GM23248 (cell line): Measurements from ENCODE around the gene CGNL1. TPM values are rescaled to one million over a fixed set of nuclear protein-coding genes. Genes with fewer than 3 reads are reported as not detected.

ENCODE experiments used
- DNase-seq: peaks from one replicate; pipeline ENCODE4 v3.0.0-alpha.2; 2015
- H2AFZ ChIP-seq: fragments of 200-600 bp; sonication (generic); 2 replicates; pipeline ENCODE4 v1.6.1; 2016; ENCODE audit warnings: antibody characterized with exemption
- H3F3A ChIP-seq: fragments of 200-600 bp; sonication (generic); 2 replicates; pipeline ENCODE4 v1.6.1; 2016; ENCODE audit warnings: mild to moderate bottlenecking, antibody characterized with exemption, mixed run types; ENCODE audit not compliant: insufficient read depth
- H3K27ac ChIP-seq: fragments of 200-600 bp; sonication (generic); 2 replicates; pipeline ENCODE4 v1.5.1; 2016; ENCODE audit warnings: mild to moderate bottlenecking
- H3K27me3 ChIP-seq: fragments of 200-600 bp; sonication (generic); replicated peaks from 2 replicates; pipeline ENCODE4 v1.6.1; 2016; ENCODE audit warnings: mild to moderate bottlenecking; ENCODE audit not compliant: insufficient read depth
- H3K36me3 ChIP-seq: fragments of 200-600 bp; sonication (generic); 2 replicates; pipeline ENCODE4 v1.6.1; 2016; ENCODE audit warnings: low read depth, mild to moderate bottlenecking
- H3K4me1 ChIP-seq: fragments of 200-600 bp; sonication (generic); 2 replicates; pipeline ENCODE4 v1.6.1; 2016; ENCODE audit warnings: mild to moderate bottlenecking; ENCODE audit not compliant: insufficient read depth
- H3K4me2 ChIP-seq: fragments of 200-600 bp; sonication (generic); one replicate; pipeline ENCODE4 v1.6.1; 2016; ENCODE audit warnings: mild to moderate bottlenecking; ENCODE audit not compliant: unreplicated experiment
- H3K4me3 ChIP-seq: fragments of 200-600 bp; sonication (generic); 2 replicates; pipeline ENCODE4 v1.5.1; 2016; ENCODE audit warnings: mild to moderate bottlenecking
- H3K79me2 ChIP-seq: fragments of 200-600 bp; sonication (generic); 2 replicates; pipeline ENCODE4 v1.6.1; 2016; ENCODE audit warnings: mild to moderate bottlenecking; ENCODE audit not compliant: insufficient read depth
- H3K9ac ChIP-seq: fragments of 200-600 bp; sonication (generic); 2 replicates; pipeline ENCODE4 v1.6.1; 2016; ENCODE audit warnings: mild to moderate bottlenecking
- H3K9me2 ChIP-seq: fragments of 200-600 bp; sonication (generic); 2 replicates; pipeline ENCODE4 v1.6.1; 2016; ENCODE audit warnings: mixed run types, mild to moderate bottlenecking, moderate library complexity; ENCODE audit not compliant: insufficient read depth
- H3K9me3 ChIP-seq: fragments of 200-600 bp; sonication (generic); one replicate; pipeline ENCODE4 v1.6.1; 2017; ENCODE audit warnings: low read depth
- H4K20me1 ChIP-seq: fragments of 200-600 bp; sonication (generic); 2 replicates; pipeline ENCODE4 v1.6.0; 2016; ENCODE audit not compliant: insufficient read depth
- EZH2 ChIP-seq: fragments of 200-600 bp; sonication (generic); IDR thresholded peaks from 2 replicates; pipeline ENCODE4 v1.6.1; 2018; ENCODE audit warnings: antibody characterized with exemption, mild to moderate bottlenecking; ENCODE audit not compliant: insufficient read depth, poor library complexity, severe bottlenecking
- EZH2phosphoT487 ChIP-seq: fragments of 200-600 bp; sonication (generic); IDR thresholded peaks from 2 replicates; pipeline ENCODE4 v1.6.1; 2018; ENCODE audit warnings: antibody characterized with exemption, moderate library complexity, mild to moderate bottlenecking, low read depth; ENCODE audit not compliant: insufficient read depth
- WGBS, 2 experiments: methylation state at CpG; one replicate each; pipeline ENCODE4 v1.1.6; 2015 to 2017; ENCODE audit warnings: low lambda C conversion rate in 2 of 2, low coverage in 1 of 2; ENCODE audit errors: missing lambda C conversion rate in 2 of 2; 5-methylcytosine and 5-hydroxymethylcytosine counted together
- in situ Hi-C: fragments of 300-500 bp; cut with MboI; formaldehyde crosslinking; loops from 2 replicates; pipeline ENCODE4 v1.15.0; 2020
- polyA plus RNA-seq: library from polyadenylated mRNA; unstranded; fragments of >200 nt; fragmentation: Nextera tagmentation; extraction: Ambion mirVana; gene quantifications from 2 replicates; pipeline ENCODE4 v1.2.1, GENCODE V29; 2016
- total RNA-seq: library from RNA; depleted of rRNA; stranded (reverse); fragments of >200 nt; shearing (Covaris generic); gene quantifications from 2 replicates; pipeline ENCODE4 v1.2.3, GENCODE V29; 2014

Gene CGNL1
- total and polyA plus RNA-seq, 2 experiments from 2014 or later = 0.11 TPM

DNA sequence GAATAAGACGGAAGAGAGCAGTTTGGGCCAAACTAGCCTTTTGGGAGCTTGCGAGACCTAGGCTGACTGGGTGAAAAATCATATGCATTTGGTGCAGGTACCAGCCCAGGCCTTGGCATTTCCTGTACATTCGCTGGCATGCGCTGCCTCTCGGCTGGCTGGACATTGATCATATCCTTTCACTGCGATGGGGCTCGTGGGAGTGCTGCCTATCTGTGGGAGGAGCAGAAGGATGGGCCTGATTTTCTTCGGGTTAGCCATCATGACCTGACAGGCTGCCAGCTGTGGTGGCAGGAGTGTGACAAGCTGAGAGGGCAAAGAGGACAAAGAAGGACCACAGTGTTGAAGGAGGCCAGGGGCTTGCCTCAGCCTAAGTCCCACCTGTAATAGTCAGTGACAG lies 14.3 kb downstream of the CGNL1 start:
- no peaks in the 10 kb centered on the region for H4K20me1 ChIP-seq
- no peak overlapping the region for H3K4me2 ChIP-seq
- H2AFZ ChIP-seq = no peak overlapping the region
- no peak overlapping the region for H3K27ac ChIP-seq
- no peak overlapping the region for H3K9ac ChIP-seq
- H3K4me3 ChIP-seq = no peak overlapping the region
- in situ Hi-C loops = no loop called here
- H3K27me3 ChIP-seq = peaks cover 11% of the 10 kb centered on the region
- H3K4me1 ChIP-seq = peaks cover 11% of the 10 kb centered on the region
- DNase-seq = no peak
- H3K36me3 ChIP-seq = no peaks in the 10 kb centered on the region
- no peaks in the 10 kb centered on the region for H3K9me3 ChIP-seq
- no peak for TF ChIP-seq EZH2phosphoT487
- no peak for TF ChIP-seq EZH2
- peaks cover 12% of the 10 kb centered on the region for H3F3A ChIP-seq
- WGBS, 2 experiments = 88 to 91% methylated on average over 8 of the region's 8 CpGs
- no peaks in the 10 kb centered on the region for H3K79me2 ChIP-seq
- H3K9me2 ChIP-seq = no peaks in the 10 kb centered on the region

GRCh38 chr15:57391537-57391936 lies 15.2 kb downstream of the CGNL1 start:
- Histone ChIP-seq H3K79me2 (no peaks in the 10 kb centered on the region), H3F3A (peaks cover 17% of the 10 kb centered on the region), H3K9me2 (no peaks in the 10 kb centered on the region), H2AFZ (no peak overlapping the region), H3K36me3 (no peaks in the 10 kb centered on the region), H3K27me3 (peaks cover 11% of the 10 kb centered on the region), H3K4me3 (no peak overlapping the region), H3K27ac (no peak overlapping the region), H3K4me1 (peaks cover 14% of the 10 kb centered on the region), H4K20me1 (no peaks in the 10 kb centered on the region), H3K4me2 (no peak overlapping the region), H3K9ac (no peak overlapping the region), H3K9me3 (no peaks in the 10 kb centered on the region)
- DNase-seq = no peak
- TF ChIP-seq EZH2phosphoT487 (no peak), EZH2 (no peak)
- in situ Hi-C loops = no loop called here
- 90 to 95% methylated on average over 2 of the region's 2 CpGs for WGBS, 2 experiments

DNA sequence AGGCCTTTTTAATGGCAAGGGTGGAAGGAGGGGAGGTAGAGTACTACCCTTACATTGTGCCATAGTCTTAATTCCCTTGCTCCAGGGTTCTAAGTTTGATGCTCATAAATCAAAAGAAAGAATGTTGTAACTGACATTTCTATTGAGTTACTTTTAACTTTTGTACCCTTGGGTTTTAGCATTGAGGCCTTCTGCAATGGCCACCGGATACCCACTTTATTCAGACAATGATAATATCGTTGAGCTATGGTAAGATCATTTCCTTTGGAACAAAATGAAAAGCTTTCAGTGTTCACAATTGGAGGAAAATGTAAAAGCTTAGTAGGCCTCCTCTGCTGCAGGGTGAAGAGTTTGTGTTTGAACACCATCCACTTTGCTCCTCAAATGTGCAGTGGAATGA lies 16.8 kb downstream of the CGNL1 start:
- Histone ChIP-seq H3K27me3 (peaks cover 11% of the 10 kb centered on the region), H3K27ac (no peak overlapping the region), H3K4me2 (no peak overlapping the region), H3K79me2 (no peaks in the 10 kb centered on the region), H4K20me1 (no peaks in the 10 kb centered on the region), H2AFZ (no peak overlapping the region), H3K36me3 (no peaks in the 10 kb centered on the region), H3K9me2 (no peaks in the 10 kb centered on the region), H3F3A (peaks cover 17% of the 10 kb centered on the region), H3K4me1 (peaks cover 14% of the 10 kb centered on the region), H3K9ac (no peak overlapping the region), H3K4me3 (no peak overlapping the region), H3K9me3 (no peaks in the 10 kb centered on the region)
- no peak for DNase-seq
- WGBS, 2 experiments = 68 to 71% methylated on average over 2 of the region's 2 CpGs
- TF ChIP-seq EZH2phosphoT487 = no peak
- no peak for TF ChIP-seq EZH2
- in situ Hi-C loops = no loop called here

DNA sequence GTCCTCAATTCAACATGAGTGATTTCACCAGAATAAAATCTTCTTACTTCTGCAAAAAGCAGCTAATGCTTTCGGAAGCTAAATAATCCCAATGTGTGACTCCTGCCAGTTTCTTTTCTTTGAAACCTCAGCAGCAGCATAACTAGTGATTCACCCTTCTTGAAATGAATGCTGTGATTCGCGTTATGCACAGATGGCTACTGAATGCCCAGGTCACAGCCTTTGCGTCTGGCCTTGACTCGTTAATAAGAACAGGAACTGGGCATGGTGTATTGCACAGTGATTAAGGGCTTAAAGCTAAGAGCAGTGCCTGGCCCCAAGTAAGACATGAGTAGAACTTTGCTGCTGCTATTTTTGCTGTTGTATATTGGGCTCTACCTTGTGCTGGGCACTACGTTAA lies 19.0 kb downstream of the CGNL1 start:
- Histone ChIP-seq H4K20me1 (no peaks in the 10 kb centered on the region; the same call in 1 of the 2 replicates), H3K9me2 (no peaks in the 10 kb centered on the region), H3K27me3 (no peaks in the 10 kb centered on the region), H3K9ac (no peak overlapping the region), H3K27ac (peak overlapping the region; percentile 41), H3K4me2 (peak overlapping the region; percentile 60), H3K36me3 (no peaks in the 10 kb centered on the region), H3K4me1 (peaks cover 14% of the 10 kb centered on the region), H3K79me2 (no peaks in the 10 kb centered on the region), H3K4me3 (0 out of 2 replicates have a peak overlapping the region, but pooled peaks have one; percentile 3), H3F3A (peaks cover 17% of the 10 kb centered on the region), H3K9me3 (no peaks in the 10 kb centered on the region), H2AFZ (no peak overlapping the region)
- 3 to 5% methylated on average over 6 of the region's 6 CpGs for WGBS, 2 experiments
- in situ Hi-C loops = no loop called here
- TF ChIP-seq EZH2 (no peak), EZH2phosphoT487 (0 out of 2 replicates have a peak, but pooled peaks have one; percentile 59)
- peak; percentile 91 for DNase-seq

DNA sequence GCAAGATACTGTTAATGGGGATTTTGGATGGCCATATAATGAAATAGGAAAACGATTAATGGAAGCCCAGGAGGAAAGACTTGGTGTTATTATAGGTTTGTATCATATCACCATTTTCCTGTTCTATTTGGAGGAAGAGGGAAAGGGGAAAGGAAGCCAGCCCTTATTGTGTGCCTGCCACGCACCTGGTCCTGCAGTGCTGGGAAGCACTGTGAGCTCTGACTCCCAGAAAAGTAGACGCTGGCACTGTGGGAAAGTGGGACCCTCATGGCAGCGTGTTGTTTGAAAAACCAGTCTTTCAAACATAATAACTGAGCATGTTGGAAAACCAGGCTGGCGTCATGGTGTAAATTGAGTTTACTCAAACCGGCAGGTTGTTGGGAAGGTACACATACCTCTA lies 22.0 kb downstream of the CGNL1 start:
- in situ Hi-C loops = no loop called here
- WGBS, 2 experiments = 79 to 81% methylated on average over 6 of the region's 6 CpGs
- TF ChIP-seq EZH2 (no peak), EZH2phosphoT487 (no peak)

More for the DNA sequence above, 22.0 kb downstream of the CGNL1 start:
- Histone ChIP-seq H3K27me3 (no peaks in the 10 kb centered on the region), H4K20me1 (no peaks in the 10 kb centered on the region; the same call in 1 of the 2 replicates), H3K27ac (no peak overlapping the region), H3F3A (peaks cover 17% of the 10 kb centered on the region), H3K36me3 (no peaks in the 10 kb centered on the region), H3K9ac (no peak overlapping the region), H3K4me1 (peaks cover 14% of the 10 kb centered on the region), H3K79me2 (no peaks in the 10 kb centered on the region), H3K4me2 (no peak overlapping the region), H3K9me2 (no peaks in the 10 kb centered on the region), H3K4me3 (no peak overlapping the region), H2AFZ (no peak overlapping the region), H3K9me3 (no peaks in the 10 kb centered on the region)
- no peak for DNase-seq
